Kidney glomerular epithelial cell (primary cell): ENCODE measurements around the gene SMIM41.

ENCODE experiments used
- DNase-seq: peaks from one replicate; lab custom pipeline; 2025; lab: John Stamatoyannopoulos, UW

SMIM41 gene

GRCh38 chr12:52147367-52147963, 68.0 kb downstream of the SMIM41 start:
- DNase-seq: peak; percentile 92

- DNase-seq: no peak
Observed at GRCh38 chr12:52147964-52148463, 68.5 kb downstream of the SMIM41 start.

GRCh38 chr12:52148464-52149181, 69.1 kb downstream of the SMIM41 start:
- peak; percentile 37 for DNase-seq

- no peak for DNase-seq
Observed at GRCh38 chr12:52149182-52149641, 69.7 kb downstream of the SMIM41 start.

GRCh38 chr12:52149651-52150241, 70.2 kb downstream of the SMIM41 start:
- DNase-seq: no peak

- DNase-seq: no peak
Observed at GRCh38 chr12:52151153-52151836, 71.8 kb downstream of the SMIM41 start.

- peak; percentile 12 for DNase-seq
Observed at GRCh38 chr12:52151837-52152783, 72.6 kb downstream of the SMIM41 start.

GRCh38 chr12:52152905-52153317, 73.4 kb downstream of the SMIM41 start:
- no peak for DNase-seq

- no peak for DNase-seq
Observed at GRCh38 chr12:52155048-52155868, 75.8 kb downstream of the SMIM41 start.

GRCh38 chr12:52156311-52156710, 76.8 kb downstream of the SMIM41 start:
- no peak for DNase-seq

GRCh38 chr12:52156757-52157565, 77.5 kb downstream of the SMIM41 start:
- DNase-seq: peak; percentile 39

- no peak for DNase-seq
Observed at GRCh38 chr12:52157566-52158150, 78.2 kb downstream of the SMIM41 start.
